Esophagus muscularis mucosa (tissue), 3 donors: Measurements from ENCODE around the gene SIPA1L3.

Source experiments
- CTCF ChIP-seq, 3 experiments: fragments of 200-600 bp in 2 of 3; fragments of 450-650 bp in 1 of 3; sonication (generic) in 2 of 3; IDR thresholded peaks; one replicate each; pipeline ENCODE4 v1.5.1; 2017 to 2019; ENCODE audit warnings: antibody characterized with exemption in 3 of 3, mild to moderate bottlenecking in 2 of 3, moderate library complexity in 1 of 3
- POLR2A ChIP-seq: fragments of 450-650 bp; IDR thresholded peaks from one replicate; pipeline ENCODE4 v1.6.1; 2017; ENCODE audit warnings: antibody characterized with exemption, moderate library complexity, mild to moderate bottlenecking, low read depth
- POLR2AphosphoS5 ChIP-seq, 2 donors: sonication (generic); formaldehyde crosslinking; IDR thresholded peaks; one replicate each; pipeline ENCODE4 v1.6.1; 2017; ENCODE audit warnings: antibody characterized with exemption in 2 of 2

DNA sequence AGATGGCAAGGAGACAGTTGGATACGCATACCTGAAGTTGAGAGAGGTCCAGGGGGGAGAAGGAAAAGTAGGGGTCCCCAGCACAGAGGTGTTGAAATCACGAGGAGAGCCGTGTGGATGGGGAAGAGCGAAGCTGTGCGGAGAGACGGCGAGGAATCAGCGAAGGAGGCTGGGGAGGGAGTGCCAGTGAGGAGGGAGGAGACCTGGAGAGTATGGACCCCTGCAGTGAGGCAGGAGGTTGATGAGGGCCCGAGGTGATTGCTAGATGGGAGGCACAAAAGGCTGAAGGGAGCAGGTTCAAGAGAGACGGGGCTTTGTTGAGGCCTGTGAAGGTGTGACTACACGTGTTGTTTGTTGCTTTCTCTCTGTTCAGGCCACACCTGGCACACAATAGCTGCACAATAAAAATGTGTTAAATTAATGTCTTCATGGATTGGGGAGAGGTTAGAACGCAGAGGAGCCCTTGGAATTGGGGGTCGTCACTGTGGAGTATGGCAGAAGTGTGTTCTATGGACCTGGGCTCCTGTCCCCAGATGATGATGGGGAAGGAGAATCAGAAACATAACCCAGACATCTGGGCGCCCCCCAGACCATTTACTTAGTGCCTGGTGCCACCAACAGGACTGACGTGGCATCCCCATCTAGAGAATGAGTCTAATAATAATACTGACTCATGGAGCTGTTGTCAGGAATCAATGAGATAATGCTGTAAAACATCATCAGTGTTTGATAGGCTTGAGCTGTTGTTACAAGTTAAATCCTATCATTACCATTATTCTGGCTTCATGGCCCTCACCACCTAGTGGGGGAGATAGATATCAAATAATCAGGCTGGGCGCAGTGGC lies 137.5 kb downstream of the SIPA1L3 start:
- TF ChIP-seq CTCF (IDR thresholded peaks at IDR 0.05), result no peak
- no peak for TF ChIP-seq POLR2AphosphoS5 (IDR thresholded peaks at IDR 0.05)
- no peak for TF ChIP-seq POLR2A
